ENCODE data around the gene MFSD2A.
"Not testable (repeated sequence)": the region's sequence is repeated elsewhere in the genome, so short reads cannot be mapped to it uniquely, and the experiment has no call there.

Gene MFSD2A

GRCh38 chr1:40007481-40008034 lies 52.6 kb downstream of the MFSD2A start:
- DNase-seq: not testable (repeated sequence)

GRCh38 chr1:40011198-40011597 lies 56.3 kb downstream of the MFSD2A start:
- no peak for DNase-seq

GRCh38 chr1:40014253-40014706 lies 59.3 kb downstream of the MFSD2A start:
- no peak for DNase-seq

- no peak for DNase-seq
These were observed 60.1 kb downstream of the MFSD2A start for GRCh38 chr1:40014812-40015594.

- no peak for DNase-seq
These were observed 63.1 kb downstream of the MFSD2A start for GRCh38 chr1:40017951-40018575.
